ENCODE results near the gene UBIAD1. TPM values are rescaled to one million over a fixed set of nuclear protein-coding genes. Genes with fewer than 3 reads are reported as not detected.

UBIAD1 gene
- total and polyA plus RNA-seq, 9 of the 15 experiments (the other 6 are each of a cell fraction or from before 2014, with no cell fraction given), result 6.2 to 34.3 (median 22.3) TPM

- TF ChIP-seq SMARCB1 (IDR thresholded peaks at IDR 0.05; ENCODE audit: insufficient read length, low read depth), result no peak
- TF ChIP-seq NFRKB (IDR thresholded peaks at IDR 0.05; ENCODE audit: low read depth), result peak; percentile 99
- no peak for TF ChIP-seq PREB (CRISPR knock-in tag; IDR thresholded peaks at IDR 0.05)
- no peak for TF ChIP-seq FOXJ2 (tag; IDR thresholded peaks at IDR 0.05)
- no peak for TF ChIP-seq SP2 (IDR thresholded peaks at IDR 0.05; ENCODE audit: extremely low read depth, low read depth, low read length, poor library complexity, severe bottlenecking)
- peak; percentile 67 for TF ChIP-seq NFIC (IDR thresholded peaks at IDR 0.05)
- TF ChIP-seq DIDO1 (tag; IDR thresholded peaks at IDR 0.05; ENCODE audit: low read depth), result peak; percentile 86
- no peak for TF ChIP-seq MED1 (CRISPR knock-in tag; IDR thresholded peaks at IDR 0.05; ENCODE audit: borderline replicate concordance)
- peak; percentile 50 for TF ChIP-seq ARID1B (IDR thresholded peaks at IDR 0.05)
- TF ChIP-seq ZKSCAN8 (CRISPR knock-in tag; IDR thresholded peaks at IDR 0.05), result peak; percentile 6; the same call in 1 of the 2 replicates
- TF ChIP-seq ZBED1 (IDR thresholded peaks at IDR 0.05), result no peak
- TF ChIP-seq HCFC1 (IDR thresholded peaks at IDR 0.05; ENCODE audit: low read depth, low read length), result peak; percentile 74
- peak; percentile 92 to 94 for TF ChIP-seq MAZ (CRISPR knock-in tag; conservative IDR thresholded peaks at IDR 0.05 in 1 of 2, IDR thresholded peaks at IDR 0.05 in 1 of 2)
- peak; percentile 98 for TF ChIP-seq SAP30 (IDR thresholded peaks at IDR 0.05; ENCODE audit: borderline replicate concordance, insufficient read depth, low read depth, low read length, poor library complexity, severe bottlenecking)
- TF ChIP-seq RBM22 (IDR thresholded peaks at IDR 0.05; ENCODE audit: low read depth, low read length, poor library complexity, severe bottlenecking), result peak; percentile 65
- peak; percentile 99 for TF ChIP-seq SIN3B (IDR thresholded peaks at IDR 0.05; ENCODE audit: low read depth)
- TF ChIP-seq FOXP4 (CRISPR knock-in tag; IDR thresholded peaks at IDR 0.05; ENCODE audit: borderline replicate concordance), result no peak; the same call in 1 of the 2 replicates
- peak; percentile 82 for TF ChIP-seq E2F8 (IDR thresholded peaks at IDR 0.05; ENCODE audit: low read depth, partially characterized antibody)
- peak; percentile 88 for TF ChIP-seq CREB3L1 (IDR thresholded peaks at IDR 0.05; ENCODE audit: borderline replicate concordance, low read depth)
- TF ChIP-seq BRCA1 (IDR thresholded peaks at IDR 0.05), result no peak
- no peak for TF ChIP-seq BRCA1 (CRISPR knock-in tag; IDR thresholded peaks at IDR 0.05)
Observed at GRCh38 chr1:11272832-11273594, at the start of gene UBIAD1 (continued).
